HL-60/S4 treated with retinoic acid at 250 ng/mL for 4 days and 3 days (cell line): ENCODE data around the gene SLC16A4.

Experiments used
- in situ Hi-C: fragments of 300-500 bp; cut with MboI; formaldehyde crosslinking; loops from 2 replicates; pipeline ENCODE4 v1.7.0; 2022; ENCODE audit warnings: low sequenced_read_pairs

SLC16A4 gene

GRCh38 chr1:110335265-110335664, 55.6 kb downstream of the SLC16A4 start:
- in situ Hi-C loops, result no loop called here

GRCh38 chr1:110328700-110329099, 62.1 kb downstream of the SLC16A4 start:
- in situ Hi-C loops, result no loop called here

- in situ Hi-C loops, result no loop called here
These were observed 62.6 kb downstream of the SLC16A4 start for GRCh38 chr1:110328274-110328673.

- in situ Hi-C loops, result no loop called here
These were observed 64.0 kb downstream of the SLC16A4 start for GRCh38 chr1:110326826-110327225.

- in situ Hi-C loops, result no loop called here
These were observed 66.2 kb downstream of the SLC16A4 start for GRCh38 chr1:110324667-110325066.

- in situ Hi-C loops, result no loop called here
These were observed 69.0 kb downstream of the SLC16A4 start for GRCh38 chr1:110321846-110322245.

- in situ Hi-C loops, result no loop called here
These were observed 69.8 kb downstream of the SLC16A4 start for GRCh38 chr1:110321045-110321444.

GRCh38 chr1:110320168-110320518, 70.7 kb downstream of the SLC16A4 start:
- in situ Hi-C loops, result no loop called here

- in situ Hi-C loops, result no loop called here
These were observed 71.3 kb downstream of the SLC16A4 start for GRCh38 chr1:110319332-110320167.

GRCh38 chr1:110318046-110318445, 72.8 kb downstream of the SLC16A4 start:
- in situ Hi-C loops, result no loop called here

GRCh38 chr1:110316735-110317134, 74.1 kb downstream of the SLC16A4 start:
- in situ Hi-C loops, result no loop called here
